C4-2B (cell line): ENCODE results near the gene REXO4.

Experiments used
- H3K27ac ChIP-seq: fragments of 450-650 bp; 2 replicates; pipeline ENCODE4 v1.5.1; 2017
- CTCF ChIP-seq: fragments of 450-650 bp; conservative IDR thresholded peaks from 2 replicates; pipeline ENCODE4 v1.5.1; 2017; ENCODE audit warnings: mild to moderate bottlenecking
- ZFX ChIP-seq: fragments of 450-650 bp; IDR thresholded peaks from 2 replicates; pipeline ENCODE4 v1.6.1; 2017

Gene REXO4

GRCh38 chr9:133370685-133371084 is 47.1 kb downstream of the REXO4 start:
- no peak overlapping the region for H3K27ac ChIP-seq

GRCh38 chr9:133369933-133370332 is 47.9 kb downstream of the REXO4 start:
- H3K27ac ChIP-seq: no peak overlapping the region
- TF ChIP-seq CTCF: no peak
- no peak for TF ChIP-seq ZFX

More at GRCh38 chr9:133370685-133371084, 47.1 kb downstream of the REXO4 start:
- TF ChIP-seq ZFX (no peak), CTCF (no peak)

GRCh38 chr9:133369422-133369821 is 48.4 kb downstream of the REXO4 start:
- H3K27ac ChIP-seq: no peak overlapping the region
- TF ChIP-seq ZFX: no peak
- TF ChIP-seq CTCF: no peak

- H3K27ac ChIP-seq: peak overlapping the region; percentile 5; the same call in 1 of the 2 replicates
- TF ChIP-seq CTCF: no peak
- TF ChIP-seq ZFX: no peak
These were observed 49.4 kb downstream of the REXO4 start for GRCh38 chr9:133368249-133368881.

- H3K27ac ChIP-seq: no peak overlapping the region; the same call in 1 of the 2 replicates
- TF ChIP-seq ZFX (no peak), CTCF (no peak)
These were observed 50.0 kb downstream of the REXO4 start for GRCh38 chr9:133367778-133368177.

GRCh38 chr9:133367221-133367620 is 50.6 kb downstream of the REXO4 start:
- H3K27ac ChIP-seq: no peak overlapping the region
- TF ChIP-seq CTCF: no peak
- TF ChIP-seq ZFX: no peak

- no peak for TF ChIP-seq ZFX
- no peak for TF ChIP-seq CTCF
- H3K27ac ChIP-seq: no peak overlapping the region
These were observed 51.4 kb downstream of the REXO4 start for GRCh38 chr9:133366435-133366834.
